ENCODE measurements around the gene TREML2. TPM values are rescaled to one million over a fixed set of nuclear protein-coding genes. Genes with fewer than 3 reads are reported as not detected.

Gene TREML2
- total RNA-seq, 1 donor: not detected

- H3K36me3 ChIP-seq (ENCODE audit: insufficient read depth, low read length): no peaks in the 10 kb centered on the region
- peaks cover 13% of the 10 kb centered on the region for H3K27me3 ChIP-seq (ENCODE audit: insufficient read depth, low read length)
- DNase-seq (ENCODE audit: insufficient read length, low spot score, missing footprints): no peak
- no peak overlapping the region for H2AFZ ChIP-seq (ENCODE audit: low read length)
- H3K4me1 ChIP-seq (ENCODE audit: insufficient read depth, low read length): no peaks in the 10 kb centered on the region
- H3K4me3 ChIP-seq (ENCODE audit: insufficient read depth, low read length): no peak overlapping the region
- no peak overlapping the region for H3K27ac ChIP-seq (ENCODE audit: low read depth, low read length)
- no peaks in the 10 kb centered on the region for H3K79me2 ChIP-seq (ENCODE audit: insufficient read depth, low read length)
- no peak overlapping the region for H3K4me2 ChIP-seq (ENCODE audit: insufficient read depth, low read length)
- TF ChIP-seq CTCF (IDR thresholded peaks at IDR 0.05; ENCODE audit: extremely low read depth, low read depth, low read length): no peak
- no peaks in the 10 kb centered on the region for H3K9me3 ChIP-seq (ENCODE audit: low read depth, low read length)
- no peaks in the 10 kb centered on the region for H4K20me1 ChIP-seq (ENCODE audit: insufficient read depth, low read length)
These were observed 25.8 kb upstream of the TREML2 start for GRCh38 chr6:41226752-41227151.

GRCh38 chr6:41224800-41225199 is 23.9 kb upstream of the TREML2 start:
- Histone ChIP-seq H3K79me2 (ENCODE audit: insufficient read depth, low read length) (no peaks in the 10 kb centered on the region), H3K4me3 (ENCODE audit: insufficient read depth, low read length) (no peak overlapping the region), H3K9me3 (ENCODE audit: low read depth, low read length) (no peaks in the 10 kb centered on the region), H3K4me1 (ENCODE audit: insufficient read depth, low read length) (no peaks in the 10 kb centered on the region), H2AFZ (ENCODE audit: low read length) (no peak overlapping the region), H3K36me3 (ENCODE audit: insufficient read depth, low read length) (no peaks in the 10 kb centered on the region), H3K27me3 (ENCODE audit: insufficient read depth, low read length) (peaks cover 13% of the 10 kb centered on the region), H3K27ac (ENCODE audit: low read depth, low read length) (no peak overlapping the region), H4K20me1 (ENCODE audit: insufficient read depth, low read length) (no peaks in the 10 kb centered on the region), H3K4me2 (ENCODE audit: insufficient read depth, low read length) (no peak overlapping the region)
- DNase-seq (ENCODE audit: insufficient read length, low spot score, missing footprints): no peak
- TF ChIP-seq CTCF (IDR thresholded peaks at IDR 0.05; ENCODE audit: extremely low read depth, low read depth, low read length): no peak

GRCh38 chr6:41222513-41222912 is 21.6 kb upstream of the TREML2 start:
- H3K9me3 ChIP-seq (ENCODE audit: low read depth, low read length): no peaks in the 10 kb centered on the region
- no peak for TF ChIP-seq CTCF (IDR thresholded peaks at IDR 0.05; ENCODE audit: extremely low read depth, low read depth, low read length)
- no peak for DNase-seq (ENCODE audit: insufficient read length, low spot score, missing footprints)
- no peaks in the 10 kb centered on the region for H3K79me2 ChIP-seq (ENCODE audit: insufficient read depth, low read length)
- H3K4me1 ChIP-seq (ENCODE audit: insufficient read depth, low read length): no peaks in the 10 kb centered on the region
- H3K4me2 ChIP-seq (ENCODE audit: insufficient read depth, low read length): no peak overlapping the region
- H3K27me3 ChIP-seq (ENCODE audit: insufficient read depth, low read length): peaks cover 13% of the 10 kb centered on the region
- no peak overlapping the region for H2AFZ ChIP-seq (ENCODE audit: low read length)
- no peaks in the 10 kb centered on the region for H4K20me1 ChIP-seq (ENCODE audit: insufficient read depth, low read length)
- H3K27ac ChIP-seq (ENCODE audit: low read depth, low read length): no peak overlapping the region
- no peak overlapping the region for H3K4me3 ChIP-seq (ENCODE audit: insufficient read depth, low read length)
- H3K36me3 ChIP-seq (ENCODE audit: insufficient read depth, low read length): no peaks in the 10 kb centered on the region

GRCh38 chr6:41222045-41222444 is 21.1 kb upstream of the TREML2 start:
- no peak overlapping the region for H2AFZ ChIP-seq (ENCODE audit: low read length)
- H3K9me3 ChIP-seq (ENCODE audit: low read depth, low read length): no peaks in the 10 kb centered on the region
- H4K20me1 ChIP-seq (ENCODE audit: insufficient read depth, low read length): no peaks in the 10 kb centered on the region
- no peak for TF ChIP-seq CTCF (IDR thresholded peaks at IDR 0.05; ENCODE audit: extremely low read depth, low read depth, low read length)
- no peak overlapping the region for H3K4me2 ChIP-seq (ENCODE audit: insufficient read depth, low read length)
- no peaks in the 10 kb centered on the region for H3K4me1 ChIP-seq (ENCODE audit: insufficient read depth, low read length)
- no peak overlapping the region for H3K27ac ChIP-seq (ENCODE audit: low read depth, low read length)
- DNase-seq (ENCODE audit: insufficient read length, low spot score, missing footprints): no peak
- H3K79me2 ChIP-seq (ENCODE audit: insufficient read depth, low read length): no peaks in the 10 kb centered on the region
- H3K27me3 ChIP-seq (ENCODE audit: insufficient read depth, low read length): peaks cover 8% of the 10 kb centered on the region
- H3K36me3 ChIP-seq (ENCODE audit: insufficient read depth, low read length): no peaks in the 10 kb centered on the region
- H3K4me3 ChIP-seq (ENCODE audit: insufficient read depth, low read length): no peak overlapping the region

All from osteoblast (primary cell).